Measurements from ENCODE around the gene OPN1MW2.
"Not testable (repeated sequence)": the region's sequence is repeated elsewhere in the genome, so short reads cannot be mapped to it uniquely, and the experiment has no call there.

GRCh38 chrX:154182296-154182695 lies 37.3 kb upstream of the OPN1MW2 start, which contains the start of gene OPN1MW:
- TF ChIP-seq INSM2 (tag by site-specific recombination; IDR thresholded peaks at IDR 0.05); CTCF (tag by site-specific recombination; IDR thresholded peaks at IDR 0.05); ZNF292 (tag by site-specific recombination; IDR thresholded peaks at IDR 0.05; ENCODE audit: borderline replicate concordance, low read depth); ZNF837 (tag by site-specific recombination; IDR thresholded peaks at IDR 0.05); ZEB2 (tag by site-specific recombination; IDR thresholded peaks at IDR 0.05); YY1 (tag by site-specific recombination; IDR thresholded peaks at IDR 0.05): not testable (repeated sequence)

All from HEK293 (cell line).